ENCODE results near the gene CD84. TPM values are rescaled to one million over a fixed set of nuclear protein-coding genes. Genes with fewer than 3 reads are reported as not detected.

Gene CD84
- total and polyA plus RNA-seq, 2 experiments from 2014 or later = 0.23 to 0.74 TPM

- H3K9me2 ChIP-seq (replicated peaks; ENCODE audit: insufficient read depth) = no peaks in the 10 kb centered on the region
- no peak overlapping the region for H3K4me3 ChIP-seq
- no peaks in the 10 kb centered on the region for H4K20me1 ChIP-seq (ENCODE audit: insufficient read depth, poor library complexity, severe bottlenecking)
- WGBS (ENCODE audit: low lambda C conversion rate, missing lambda C conversion rate) = 84% methylated on average over 8 of the region's 8 CpGs
- no peaks in the 10 kb centered on the region for H3K27me3 ChIP-seq
- H3K27ac ChIP-seq = no peak overlapping the region
- TF ChIP-seq EZH2phosphoT487 (IDR thresholded peaks at IDR 0.05; ENCODE audit: low read depth, severe bottlenecking, unreplicated experiment) (no peak), CTCF (IDR thresholded peaks at IDR 0.05; ENCODE audit: poor library complexity) (no peak), EZH2 (IDR thresholded peaks at IDR 0.05; ENCODE audit: borderline replicate concordance) (no peak)
- no peaks in the 10 kb centered on the region for H3K36me3 ChIP-seq (replicated peaks; ENCODE audit: insufficient read depth, low read depth)
- no peak overlapping the region for H3K4me2 ChIP-seq
- H3K79me2 ChIP-seq = no peaks in the 10 kb centered on the region
- no peaks in the 10 kb centered on the region for H3K9me3 ChIP-seq (ENCODE audit: low read depth)
- no peaks in the 10 kb centered on the region for H3K4me1 ChIP-seq (ENCODE audit: insufficient read depth)
- H2AFZ ChIP-seq = no peak overlapping the region
- no peak for DNase-seq (ENCODE audit: low spot score)
These were observed 42.5 kb upstream of the CD84 start for GRCh38 chr1:160621633-160622413.

GRCh38 chr1:160620942-160621632, 41.8 kb upstream of the CD84 start:
- Histone ChIP-seq H3K27ac (no peak overlapping the region), H3K4me1 (ENCODE audit: insufficient read depth) (no peaks in the 10 kb centered on the region), H4K20me1 (ENCODE audit: insufficient read depth, poor library complexity, severe bottlenecking) (no peaks in the 10 kb centered on the region), H3K9me2 (replicated peaks; ENCODE audit: insufficient read depth) (no peaks in the 10 kb centered on the region), H2AFZ (no peak overlapping the region), H3K9me3 (ENCODE audit: low read depth) (no peaks in the 10 kb centered on the region), H3K4me2 (no peak overlapping the region), H3K36me3 (replicated peaks; ENCODE audit: insufficient read depth, low read depth) (no peaks in the 10 kb centered on the region), H3K4me3 (no peak overlapping the region), H3K79me2 (no peaks in the 10 kb centered on the region), H3K27me3 (no peaks in the 10 kb centered on the region)
- WGBS (ENCODE audit: low lambda C conversion rate, missing lambda C conversion rate) = 87% methylated on average over 5 of the region's 5 CpGs
- DNase-seq (ENCODE audit: low spot score) = no peak
- TF ChIP-seq CTCF (IDR thresholded peaks at IDR 0.05; ENCODE audit: poor library complexity) = no peak
- TF ChIP-seq EZH2phosphoT487 (IDR thresholded peaks at IDR 0.05; ENCODE audit: low read depth, severe bottlenecking, unreplicated experiment) = no peak

GRCh38 chr1:160619742-160620277, 40.5 kb upstream of the CD84 start:
- no peaks in the 10 kb centered on the region for H3K27me3 ChIP-seq
- H3K9me3 ChIP-seq (ENCODE audit: low read depth) = no peaks in the 10 kb centered on the region
- H3K36me3 ChIP-seq (replicated peaks; ENCODE audit: insufficient read depth, low read depth) = no peaks in the 10 kb centered on the region
- no peak overlapping the region for H3K27ac ChIP-seq
- WGBS (ENCODE audit: low lambda C conversion rate, missing lambda C conversion rate) = 72% methylated on average over 4 of the region's 4 CpGs
- no peak for DNase-seq (ENCODE audit: low spot score)
- H3K4me2 ChIP-seq = no peak overlapping the region
- no peaks in the 10 kb centered on the region for H4K20me1 ChIP-seq (ENCODE audit: insufficient read depth, poor library complexity, severe bottlenecking)
- H3K4me1 ChIP-seq (ENCODE audit: insufficient read depth) = no peaks in the 10 kb centered on the region
- H3K4me3 ChIP-seq = no peak overlapping the region
- TF ChIP-seq CTCF (IDR thresholded peaks at IDR 0.05; ENCODE audit: poor library complexity) (no peak), EZH2phosphoT487 (IDR thresholded peaks at IDR 0.05; ENCODE audit: low read depth, severe bottlenecking, unreplicated experiment) (no peak), EZH2 (IDR thresholded peaks at IDR 0.05; ENCODE audit: borderline replicate concordance) (no peak)
- H2AFZ ChIP-seq = no peak overlapping the region
- no peaks in the 10 kb centered on the region for H3K9me2 ChIP-seq (replicated peaks; ENCODE audit: insufficient read depth)
- no peaks in the 10 kb centered on the region for H3K79me2 ChIP-seq
